GM18498 (cell line): Measurements from ENCODE around the gene AP1S3.
"Not testable (repeated sequence)": the region's sequence is repeated elsewhere in the genome, so short reads cannot be mapped to it uniquely, and the experiment has no call there.

ENCODE experiments used
- ATAC-seq: cut with Tn5 transposase; IDR thresholded peaks from one replicate; pipeline ENCODE4 v1.9.1; 2021; ENCODE audit warnings: mild to moderate bottlenecking, moderate library complexity; ENCODE audit not compliant: unreplicated experiment

Gene AP1S3

GRCh38 chr2:223854741-223855140 lies 17.4 kb upstream of the AP1S3 start:
- ATAC-seq: peak; percentile 64

GRCh38 chr2:223853425-223853837 lies 16.0 kb upstream of the AP1S3 start:
- no peak for ATAC-seq

GRCh38 chr2:223852281-223852795 lies 15.0 kb upstream of the AP1S3 start:
- no peak for ATAC-seq

GRCh38 chr2:223847410-223847809 lies 10.0 kb upstream of the AP1S3 start:
- no peak for ATAC-seq

GRCh38 chr2:223846515-223846914 lies 9.1 kb upstream of the AP1S3 start:
- no peak for ATAC-seq

GRCh38 chr2:223841436-223842190 lies 4.2 kb upstream of the AP1S3 start:
- peak; percentile 21 for ATAC-seq

GRCh38 chr2:223835701-223836532 lies 1.5 kb downstream of the AP1S3 start:
- peak; percentile 67 for ATAC-seq

- ATAC-seq: no peak
Observed at GRCh38 chr2:223834431-223834830, 3.0 kb downstream of the AP1S3 start.

GRCh38 chr2:223832241-223832903 lies 5.0 kb downstream of the AP1S3 start:
- no peak for ATAC-seq

GRCh38 chr2:223829128-223829527 lies 8.3 kb downstream of the AP1S3 start:
- no peak for ATAC-seq

GRCh38 chr2:223828314-223828713 lies 9.1 kb downstream of the AP1S3 start:
- ATAC-seq: no peak

- ATAC-seq: no peak
Observed at GRCh38 chr2:223826995-223827394, 10.4 kb downstream of the AP1S3 start.

- ATAC-seq: no peak
Observed at GRCh38 chr2:223824301-223824700, 13.1 kb downstream of the AP1S3 start.

GRCh38 chr2:223822818-223823217 lies 14.6 kb downstream of the AP1S3 start:
- ATAC-seq: no peak

GRCh38 chr2:223820549-223820948 lies 16.8 kb downstream of the AP1S3 start:
- no peak for ATAC-seq

GRCh38 chr2:223819891-223820290 lies 17.5 kb downstream of the AP1S3 start:
- ATAC-seq: no peak

GRCh38 chr2:223815884-223816570 lies 21.4 kb downstream of the AP1S3 start:
- ATAC-seq: no peak

GRCh38 chr2:223815186-223815883 lies 22.0 kb downstream of the AP1S3 start:
- ATAC-seq: no peak

- ATAC-seq: not testable (repeated sequence)
Observed at GRCh38 chr2:223814764-223815163, 22.6 kb downstream of the AP1S3 start.

- ATAC-seq: no peak
Observed at GRCh38 chr2:223813329-223813728, 24.1 kb downstream of the AP1S3 start.
